SK-N-SH (cell line): ENCODE data around the gene TNFRSF1A. TPM values are rescaled to one million over a fixed set of nuclear protein-coding genes. Genes with fewer than 3 reads are reported as not detected.
A peak's percentile ranks its signal among the peaks of the same experiment; 100 is the strongest.

Experiments used
- CTCF ChIA-PET: fragments of 300-600, 350-600 bp; formaldehyde crosslinking; extraction: SDS; loops from one replicate; lab custom pipeline; 2021; lab: Yijun Ruan, JAX
- POLR2A ChIA-PET: fragments of 350-600 bp; sonication (Branson Sonifier 250); formaldehyde crosslinking; extraction: SDS; loops from one replicate; lab custom pipeline; 2020; ENCODE audit warnings: antibody characterized with exemption, inconsistent platforms; lab: Yijun Ruan, JAX
- DNase-seq: peaks from one replicate; pipeline ENCODE4 v3.0.0; 2012
- H2AFZ ChIP-seq: fragments of 200-600 bp; sonication (generic); 2 replicates; pipeline ENCODE4 v1.8.1; 2016; ENCODE audit warnings: antibody characterized with exemption, mild to moderate bottlenecking, low read depth
- H3F3A ChIP-seq: fragments of 200-600 bp; sonication (generic); replicated peaks from 2 replicates; pipeline ENCODE3; 2016; ENCODE audit warnings: antibody characterized with exemption, mild to moderate bottlenecking; ENCODE audit not compliant: insufficient read depth
- H3K27ac ChIP-seq, 2 experiments: fragments of 200-500 bp in 1 of 2; fragments of 200-600 bp in 1 of 2; sonication (Bioruptor generic) in 1 of 2; sonication (generic), shearing (Covaris generic) in 1 of 2; 2 replicates each; pipeline versions ENCODE4 v1.5.1 to v1.6.1; 2014 to 2016; ENCODE audit warnings: low read depth in 2 of 2, inconsistent platforms in 1 of 2, low read length in 1 of 2, mild to moderate bottlenecking in 1 of 2, mixed read lengths in 1 of 2
- H3K27me3 ChIP-seq: fragments of 200-600 bp; sonication (generic), shearing (Covaris generic); 2 replicates; pipeline ENCODE4 v1.6.1; 2016; ENCODE audit warnings: mixed run types; ENCODE audit not compliant: insufficient read depth
- H3K36me3 ChIP-seq, 2 experiments: fragments of 200-500 bp in 1 of 2; fragments of 200-600 bp in 1 of 2; sonication (Bioruptor generic) in 1 of 2; sonication (generic) in 1 of 2; replicated peaks in 1 of 2; 2 replicates each; pipeline versions ENCODE3 to v1.5.1; 2014 to 2016; ENCODE audit warnings: low read length in 1 of 2, mild to moderate bottlenecking in 1 of 2; ENCODE audit not compliant: insufficient read depth in 2 of 2, control insufficient read depth in 1 of 2
- H3K4me1 ChIP-seq, 2 experiments: fragments of 200-500 bp in 1 of 2; fragments of 200-600 bp in 1 of 2; sonication (Bioruptor generic) in 1 of 2; sonication (generic), shearing (Covaris generic) in 1 of 2; 2 replicates each; pipeline versions ENCODE4 v1.5.1 to v1.6.1; 2014 to 2016; ENCODE audit warnings: low read depth in 1 of 2, low read length in 1 of 2, mixed run types in 1 of 2; ENCODE audit not compliant: insufficient read depth in 2 of 2, control insufficient read depth in 1 of 2
- H3K4me2 ChIP-seq: fragments of 200-600 bp; sonication (generic), shearing (Covaris generic); 2 replicates; pipeline ENCODE4 v1.6.1; 2017; ENCODE audit warnings: mixed run types
- H3K4me3 ChIP-seq, 2 experiments: fragments of 200-500 bp in 1 of 2; fragments of 200-600 bp in 1 of 2; sonication (Bioruptor generic) in 1 of 2; sonication (generic), shearing (Covaris generic) in 1 of 2; 2 replicates each; pipeline versions ENCODE4 v1.5.1 to v1.8.1; 2014 to 2016; ENCODE audit warnings: low read depth in 2 of 2, inconsistent platforms in 1 of 2, low read length in 1 of 2, mild to moderate bottlenecking in 1 of 2, mixed read lengths in 1 of 2, moderate library complexity in 1 of 2
- H3K79me2 ChIP-seq: fragments of 200-600 bp; sonication (generic); 2 replicates; pipeline ENCODE4 v1.8.1; 2017; ENCODE audit warnings: mild to moderate bottlenecking; ENCODE audit not compliant: insufficient read depth
- H3K9ac ChIP-seq: fragments of 200-600 bp; sonication (generic); 2 replicates; pipeline ENCODE4 v1.6.1; 2017; ENCODE audit warnings: mixed run types
- H3K9me2 ChIP-seq: fragments of 200-600 bp; sonication (generic); 2 replicates; pipeline ENCODE4 v1.6.1; 2017; ENCODE audit warnings: mixed run types
- H3K9me3 ChIP-seq: fragments of 200-600 bp; sonication (generic); 2 replicates; pipeline ENCODE4 v1.6.1; 2017; ENCODE audit warnings: mixed run types, mild to moderate bottlenecking, moderate library complexity
- H4K20me1 ChIP-seq: fragments of 200-600 bp; sonication (generic); 2 replicates; pipeline ENCODE4 v1.6.1; 2017; ENCODE audit warnings: mild to moderate bottlenecking, mixed run types; ENCODE audit not compliant: insufficient read depth
- CHD2 ChIP-seq: fragments of 150-350 bp; IDR thresholded peaks from 2 replicates; pipeline ENCODE4 v1.6.1; 2018; ENCODE audit warnings: low read length; ENCODE audit not compliant: partially characterized antibody
- ELF1 ChIP-seq: IDR thresholded peaks from 2 replicates; pipeline ENCODE4 v1.4.0; 2012
- FOSL2 ChIP-seq: IDR thresholded peaks from 2 replicates; pipeline ENCODE4 v1.4.0; 2012; ENCODE audit warnings: low read depth, mild to moderate bottlenecking, moderate library complexity, borderline replicate concordance
- FOXJ3 ChIP-seq: sonication (generic); formaldehyde crosslinking; IDR thresholded peaks from 2 replicates; pipeline ENCODE4 v1.5.1; 2020; ENCODE audit warnings: mild to moderate bottlenecking, missing genetic modification reagents
- FOXM1 ChIP-seq: IDR thresholded peaks from 2 replicates; pipeline ENCODE4 v1.4.0; 2012; ENCODE audit warnings: low read depth, mild to moderate bottlenecking
- GATA2 ChIP-seq: sonication (generic); formaldehyde crosslinking; IDR thresholded peaks from 2 replicates; pipeline ENCODE4 v1.5.0; 2020; ENCODE audit warnings: mild to moderate bottlenecking, missing genetic modification reagents
- MEF2A ChIP-seq: IDR thresholded peaks from 2 replicates; pipeline ENCODE4 v1.4.0; 2012; ENCODE audit warnings: low read depth, borderline replicate concordance
- NFIC ChIP-seq: IDR thresholded peaks from 2 replicates; pipeline ENCODE4 v1.4.0; 2012; ENCODE audit warnings: borderline replicate concordance
- NRF1 ChIP-seq: IDR thresholded peaks from 2 replicates; pipeline ENCODE4 v1.6.1; 2012; ENCODE audit warnings: low read depth, mild to moderate bottlenecking, low read length
- POLR2AphosphoS5 ChIP-seq: IDR thresholded peaks from 2 replicates; pipeline ENCODE4 v1.6.1; 2012; ENCODE audit warnings: low read depth, low read length
- RAD21 ChIP-seq: IDR thresholded peaks from 2 replicates; pipeline ENCODE4 v1.6.1; 2012; ENCODE audit warnings: mild to moderate bottlenecking, low read length
- RFX5 ChIP-seq: IDR thresholded peaks from 2 replicates; pipeline ENCODE4 v1.6.1; 2012; ENCODE audit warnings: mild to moderate bottlenecking, improper control_type of control experiment, low read length
- RXRA ChIP-seq: IDR thresholded peaks from 2 replicates; pipeline ENCODE4 v1.4.0; 2012; ENCODE audit warnings: low read depth, mild to moderate bottlenecking, borderline replicate concordance
- SMC3 ChIP-seq: IDR thresholded peaks from 2 replicates; pipeline ENCODE4 v1.6.1; 2012; ENCODE audit warnings: low read depth, low read length, improper control_type of control experiment
- TAF1 ChIP-seq: IDR thresholded peaks from 2 replicates; pipeline ENCODE4 v1.6.1; 2012; ENCODE audit warnings: low read depth, mild to moderate bottlenecking, low read length, moderate library complexity, borderline replicate concordance
- TCF12 ChIP-seq: IDR thresholded peaks from 2 replicates; pipeline ENCODE4 v1.4.0; 2012
- TEAD4 ChIP-seq: IDR thresholded peaks from 2 replicates; pipeline ENCODE4 v1.4.0; 2012; ENCODE audit warnings: mild to moderate bottlenecking, borderline replicate concordance; ENCODE audit not compliant: insufficient read depth
- YY1 ChIP-seq: IDR thresholded peaks from 2 replicates; pipeline ENCODE4 v1.4.0; 2012; ENCODE audit warnings: low read depth, mild to moderate bottlenecking
- WGBS: methylation state at CpG from one replicate; pipeline ENCODE4 v1.1.6; 2017; ENCODE audit warnings: low lambda C conversion rate; 5-methylcytosine and 5-hydroxymethylcytosine counted together
- polyA plus RNA-seq, 3 experiments: library from polyadenylated mRNA; depleted of rRNA; stranded (reverse); fragments of >200 nt; gene quantifications; 2 replicates each; pipeline ENCODE4 v1.2.3, GENCODE V29; 2012
- TF ChIP-seq, protein P1 (sequence below): fragments of 150-350 bp; IDR thresholded peaks from 2 replicates; pipeline ENCODE4 v1.6.1; 2016; ENCODE audit warnings: mild to moderate bottlenecking, low read depth, low read length
- TF ChIP-seq, protein P2 (sequence below): IDR thresholded peaks from 2 replicates; pipeline ENCODE4 v1.4.0; 2012; ENCODE audit warnings: low read depth, borderline replicate concordance
- TF ChIP-seq, protein P3 (sequence below): IDR thresholded peaks from 2 replicates; pipeline ENCODE4; 2012
- TF ChIP-seq, protein P4 (sequence below): IDR thresholded peaks from 2 replicates; pipeline ENCODE4 v1.4.0; 2012; ENCODE audit warnings: low read depth, borderline replicate concordance

The TNFRSF1A gene
- polyA plus RNA-seq, 1 of the 3 experiments (the other 2 are of a cell fraction): 92.9 TPM

DNA sequence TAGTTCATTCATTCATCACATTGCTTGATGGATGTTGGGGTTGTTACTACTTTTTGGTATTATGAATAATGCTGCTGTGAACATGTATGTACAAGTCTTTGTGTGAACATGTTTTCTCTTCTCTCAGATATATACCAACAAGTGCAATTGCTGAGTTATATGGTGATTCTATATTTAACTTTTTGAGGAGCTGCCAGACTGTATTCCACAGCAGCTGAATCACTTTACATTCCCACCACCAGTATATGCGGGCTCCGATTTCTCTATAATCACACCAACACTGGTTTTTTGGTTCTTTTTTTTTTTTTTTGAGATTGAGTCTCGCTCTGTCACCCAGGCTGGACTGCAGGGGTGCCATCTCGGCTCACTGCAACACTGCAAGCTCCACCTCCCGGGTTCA lies 53.6 kb downstream of the TNFRSF1A start:
- Histone ChIP-seq H2AFZ (no peak overlapping the region), H3K79me2 (no peaks in the 10 kb centered on the region), H3K4me1 (peaks cover 3 to 19% of the 10 kb centered on the region in 2 experiments), H3K9ac (no peak overlapping the region), H3K9me2 (no peaks in the 10 kb centered on the region), H3K27me3 (no peaks in the 10 kb centered on the region), H3F3A (peaks cover 23% of the 10 kb centered on the region), H3K36me3 (no peaks in the 10 kb centered on the region), H4K20me1 (no peaks in the 10 kb centered on the region), H3K4me3 (no peak overlapping the region), H3K27ac (peak overlapping the region in 1 of 2 experiments; percentile 87; a peak in 1 of 4 replicates), H3K4me2 (no peak overlapping the region), H3K9me3 (no peaks in the 10 kb centered on the region)
- POLR2A ChIA-PET: no interaction called here
- TF ChIP-seq RXRA: no peak
- TF ChIP-seq ELF1: no peak
- no peak for TF ChIP-seq NRF1
- 0 out of 2 replicates have a peak, but pooled peaks have one; percentile 14 for TF ChIP-seq MEF2A
- TF ChIP-seq YY1: no peak
- TF ChIP-seq FOSL2: peak; percentile 21; the same call in 1 of the 2 replicates
- CTCF ChIA-PET: interaction anchor here (1.1 to 7.0 kb wide), 6 partner anchors 10 to 299 kb away, joined by 3 to 100 read pairs (median 10); no protein-coding TSS in a partner anchor
- DNase-seq: no peak
- 65% methylated on average over 5 of the region's 5 CpGs for WGBS

DNA sequence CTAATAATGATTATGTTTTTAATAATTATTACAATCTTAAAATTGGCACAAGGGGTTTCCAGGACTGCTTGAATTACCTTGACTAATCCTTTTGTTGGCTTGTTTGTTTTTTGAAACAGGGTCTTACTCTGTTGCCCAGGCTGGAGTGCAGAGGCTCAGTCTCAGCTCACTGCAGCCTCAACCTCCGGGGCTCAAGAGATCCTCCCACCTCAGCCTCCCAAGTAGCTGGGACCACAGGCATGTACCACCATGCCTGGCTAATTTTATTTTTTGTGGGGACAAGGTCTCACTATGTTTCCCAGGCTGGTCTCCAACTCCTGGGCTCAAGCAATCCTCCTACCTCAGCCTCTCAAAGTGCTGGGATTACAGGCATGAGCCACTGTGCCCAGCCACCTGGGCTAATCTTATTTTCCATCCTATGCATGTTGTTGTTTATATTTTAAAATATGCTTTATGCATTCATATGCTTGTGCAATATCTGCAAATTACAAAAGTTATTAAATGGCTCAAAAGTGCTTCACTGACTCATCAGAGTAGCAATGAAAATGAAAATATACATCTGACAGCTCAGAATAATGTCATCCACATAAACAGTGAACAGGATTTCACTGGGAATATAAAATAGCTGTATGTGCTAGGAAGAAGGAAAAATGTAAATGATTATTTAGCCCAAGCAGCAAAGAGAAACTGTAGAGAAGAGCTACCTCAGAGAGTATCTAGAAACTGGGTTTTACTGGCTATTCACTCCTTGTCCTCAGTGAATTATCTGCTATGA lies 56.2 kb downstream of the TNFRSF1A start:
- CTCF ChIA-PET: interaction anchor here (0.7 to 7.0 kb wide), 33 partner anchors 9 to 296 kb away, joined by 3 to 100 read pairs (median 6); partner anchors contain the start of genes CD9 and VWF
- H2AFZ ChIP-seq: peak overlapping the region; percentile 90; the same call in 1 of the 2 replicates
- WGBS: 8% methylated on average over 1 of the region's 1 CpG
- no peaks in the 10 kb centered on the region for H3K27me3 ChIP-seq
- TF ChIP-seq YY1 (no peak), RXRA (no peak), TEAD4 (no peak), CHD2 (no peak), TAF1 (no peak), NFIC (no peak), NRF1 (no peak), TCF12 (no peak), FOXM1 (no peak), RFX5 (no peak), RAD21 (no peak), SMC3 (no peak), GATA2 (no peak), ELF1 (no peak), FOXJ3 (no peak), POLR2AphosphoS5 (no peak)
- TF ChIP-seq, protein P1, sequence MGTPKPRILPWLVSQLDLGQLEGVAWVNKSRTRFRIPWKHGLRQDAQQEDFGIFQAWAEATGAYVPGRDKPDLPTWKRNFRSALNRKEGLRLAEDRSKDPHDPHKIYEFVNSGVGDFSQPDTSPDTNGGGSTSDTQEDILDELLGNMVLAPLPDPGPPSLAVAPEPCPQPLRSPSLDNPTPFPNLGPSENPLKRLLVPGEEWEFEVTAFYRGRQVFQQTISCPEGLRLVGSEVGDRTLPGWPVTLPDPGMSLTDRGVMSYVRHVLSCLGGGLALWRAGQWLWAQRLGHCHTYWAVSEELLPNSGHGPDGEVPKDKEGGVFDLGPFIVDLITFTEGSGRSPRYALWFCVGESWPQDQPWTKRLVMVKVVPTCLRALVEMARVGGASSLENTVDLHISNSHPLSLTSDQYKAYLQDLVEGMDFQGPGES: no peak
- TF ChIP-seq, protein P2, sequence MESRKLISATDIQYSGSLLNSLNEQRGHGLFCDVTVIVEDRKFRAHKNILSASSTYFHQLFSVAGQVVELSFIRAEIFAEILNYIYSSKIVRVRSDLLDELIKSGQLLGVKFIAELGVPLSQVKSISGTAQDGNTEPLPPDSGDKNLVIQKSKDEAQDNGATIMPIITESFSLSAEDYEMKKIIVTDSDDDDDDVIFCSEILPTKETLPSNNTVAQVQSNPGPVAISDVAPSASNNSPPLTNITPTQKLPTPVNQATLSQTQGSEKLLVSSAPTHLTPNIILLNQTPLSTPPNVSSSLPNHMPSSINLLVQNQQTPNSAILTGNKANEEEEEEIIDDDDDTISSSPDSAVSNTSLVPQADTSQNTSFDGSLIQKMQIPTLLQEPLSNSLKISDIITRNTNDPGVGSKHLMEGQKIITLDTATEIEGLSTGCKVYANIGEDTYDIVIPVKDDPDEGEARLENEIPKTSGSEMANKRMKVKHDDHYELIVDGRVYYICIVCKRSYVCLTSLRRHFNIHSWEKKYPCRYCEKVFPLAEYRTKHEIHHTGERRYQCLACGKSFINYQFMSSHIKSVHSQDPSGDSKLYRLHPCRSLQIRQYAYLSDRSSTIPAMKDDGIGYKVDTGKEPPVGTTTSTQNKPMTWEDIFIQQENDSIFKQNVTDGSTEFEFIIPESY: no peak
- TF ChIP-seq, protein P3, sequence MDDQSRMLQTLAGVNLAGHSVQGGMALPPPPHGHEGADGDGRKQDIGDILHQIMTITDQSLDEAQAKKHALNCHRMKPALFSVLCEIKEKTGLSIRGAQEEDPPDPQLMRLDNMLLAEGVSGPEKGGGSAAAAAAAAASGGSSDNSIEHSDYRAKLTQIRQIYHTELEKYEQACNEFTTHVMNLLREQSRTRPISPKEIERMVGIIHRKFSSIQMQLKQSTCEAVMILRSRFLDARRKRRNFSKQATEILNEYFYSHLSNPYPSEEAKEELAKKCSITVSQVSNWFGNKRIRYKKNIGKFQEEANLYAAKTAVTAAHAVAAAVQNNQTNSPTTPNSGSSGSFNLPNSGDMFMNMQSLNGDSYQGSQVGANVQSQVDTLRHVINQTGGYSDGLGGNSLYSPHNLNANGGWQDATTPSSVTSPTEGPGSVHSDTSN: no peak
- TF ChIP-seq, protein P4, sequence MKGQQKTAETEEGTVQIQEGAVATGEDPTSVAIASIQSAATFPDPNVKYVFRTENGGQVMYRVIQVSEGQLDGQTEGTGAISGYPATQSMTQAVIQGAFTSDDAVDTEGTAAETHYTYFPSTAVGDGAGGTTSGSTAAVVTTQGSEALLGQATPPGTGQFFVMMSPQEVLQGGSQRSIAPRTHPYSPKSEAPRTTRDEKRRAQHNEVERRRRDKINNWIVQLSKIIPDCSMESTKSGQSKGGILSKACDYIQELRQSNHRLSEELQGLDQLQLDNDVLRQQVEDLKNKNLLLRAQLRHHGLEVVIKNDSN: no peak
- TF ChIP-seq, all 33 proteins: peak for 0
- Histone ChIP-seq H3K27ac (peak overlapping the region; percentile 39 to 87), H3F3A (peaks cover 23% of the 10 kb centered on the region), H3K4me3 (no peak overlapping the region), H3K79me2 (no peaks in the 10 kb centered on the region), H3K9me3 (no peaks in the 10 kb centered on the region), H3K9me2 (no peaks in the 10 kb centered on the region), H3K4me2 (peak overlapping the region; percentile 31), H3K9ac (peak overlapping the region; percentile 55; the same call in 1 of the 2 replicates), H3K36me3 (no peaks in the 10 kb centered on the region), H4K20me1 (no peaks in the 10 kb centered on the region), H3K4me1 (peaks cover 3 to 29% of the 10 kb centered on the region in 2 experiments)
- no peak for DNase-seq
- POLR2A ChIA-PET: interaction anchor here (0.8 to 1.0 kb wide), 2 partner anchors 8 to 90 kb away, joined by 4 read pairs; no protein-coding TSS in a partner anchor
